AG10803 (cell line): ENCODE results near the gene MGAT4B.

ENCODE experiments used
- DNase-seq: peaks from one replicate; pipeline ENCODE4 v3.0.0; 2010; ENCODE audit warnings: low read depth
- H3K4me3 ChIP-seq: 2 replicates; pipeline ENCODE4 v1.5.1; 2011; ENCODE audit warnings: mild to moderate bottlenecking, low read length, control low read depth
- TF ChIP-seq, protein P1 (sequence below): conservative IDR thresholded peaks from 2 replicates; pipeline ENCODE4 v1.5.1; 2011; ENCODE audit warnings: mild to moderate bottlenecking, low read length, control low read depth, inconsistent platforms

MGAT4B gene

DNA sequence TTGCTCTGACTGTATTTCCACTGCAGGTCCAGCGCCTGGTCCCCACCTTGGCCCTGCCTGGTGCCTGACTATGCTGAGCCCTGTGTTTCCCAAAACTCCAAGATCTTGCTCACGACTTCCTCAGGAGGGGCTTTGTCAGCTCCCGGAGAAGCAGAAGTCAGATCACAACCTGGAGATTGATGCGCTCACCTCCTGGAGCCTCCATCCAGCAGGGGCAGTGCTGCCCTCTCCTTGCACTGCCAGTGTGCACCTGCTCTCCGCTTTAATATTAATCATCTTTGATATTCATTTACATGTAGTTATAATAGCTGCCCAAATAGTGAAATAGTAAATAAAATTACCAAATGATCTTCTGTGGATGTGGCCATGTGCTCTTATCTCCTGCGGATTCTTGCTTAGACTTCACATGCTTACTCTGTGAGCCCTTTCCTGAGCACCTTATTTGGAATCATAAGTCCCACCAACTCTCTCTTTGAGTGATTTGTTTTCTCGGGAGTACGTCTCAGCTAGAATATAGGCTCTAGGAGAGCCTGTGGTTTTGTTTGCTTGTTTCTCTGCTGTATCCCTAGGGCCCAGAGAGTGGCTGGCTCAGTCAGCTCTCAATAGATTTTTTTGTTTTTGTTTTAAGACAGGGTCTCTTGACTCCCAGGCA is 56.7 kb downstream of the MGAT4B start:
- H3K4me3 ChIP-seq: no peak overlapping the region
- no peak for DNase-seq
- TF ChIP-seq, protein P1, sequence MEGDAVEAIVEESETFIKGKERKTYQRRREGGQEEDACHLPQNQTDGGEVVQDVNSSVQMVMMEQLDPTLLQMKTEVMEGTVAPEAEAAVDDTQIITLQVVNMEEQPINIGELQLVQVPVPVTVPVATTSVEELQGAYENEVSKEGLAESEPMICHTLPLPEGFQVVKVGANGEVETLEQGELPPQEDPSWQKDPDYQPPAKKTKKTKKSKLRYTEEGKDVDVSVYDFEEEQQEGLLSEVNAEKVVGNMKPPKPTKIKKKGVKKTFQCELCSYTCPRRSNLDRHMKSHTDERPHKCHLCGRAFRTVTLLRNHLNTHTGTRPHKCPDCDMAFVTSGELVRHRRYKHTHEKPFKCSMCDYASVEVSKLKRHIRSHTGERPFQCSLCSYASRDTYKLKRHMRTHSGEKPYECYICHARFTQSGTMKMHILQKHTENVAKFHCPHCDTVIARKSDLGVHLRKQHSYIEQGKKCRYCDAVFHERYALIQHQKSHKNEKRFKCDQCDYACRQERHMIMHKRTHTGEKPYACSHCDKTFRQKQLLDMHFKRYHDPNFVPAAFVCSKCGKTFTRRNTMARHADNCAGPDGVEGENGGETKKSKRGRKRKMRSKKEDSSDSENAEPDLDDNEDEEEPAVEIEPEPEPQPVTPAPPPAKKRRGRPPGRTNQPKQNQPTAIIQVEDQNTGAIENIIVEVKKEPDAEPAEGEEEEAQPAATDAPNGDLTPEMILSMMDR: no peak

DNA sequence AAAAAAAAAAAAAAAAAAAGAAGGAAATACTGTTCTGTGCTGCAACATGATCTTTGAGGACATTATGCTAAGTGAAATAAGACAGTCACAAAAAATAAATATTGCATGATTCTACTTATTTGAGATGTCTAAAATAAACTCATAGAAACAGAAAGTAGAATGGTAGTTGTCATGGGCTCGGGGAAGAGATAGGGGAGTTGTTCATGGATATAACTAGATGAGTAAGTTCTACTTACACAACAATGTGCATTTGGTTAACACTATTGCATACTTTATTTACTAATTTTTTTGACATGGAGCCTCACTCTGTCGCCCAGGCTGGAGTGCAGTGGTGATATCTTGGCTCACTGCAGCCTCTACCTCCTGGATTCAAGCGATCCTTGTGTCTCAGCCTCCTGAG is 58.9 kb downstream of the MGAT4B start:
- H3K4me3 ChIP-seq: no peak overlapping the region
- TF ChIP-seq, protein P1: no peak
- no peak for DNase-seq
